Measurements from ENCODE around the gene FCF1.
A peak's percentile ranks its signal among the peaks of the same experiment; 100 is the strongest.

FCF1 gene

DNA sequence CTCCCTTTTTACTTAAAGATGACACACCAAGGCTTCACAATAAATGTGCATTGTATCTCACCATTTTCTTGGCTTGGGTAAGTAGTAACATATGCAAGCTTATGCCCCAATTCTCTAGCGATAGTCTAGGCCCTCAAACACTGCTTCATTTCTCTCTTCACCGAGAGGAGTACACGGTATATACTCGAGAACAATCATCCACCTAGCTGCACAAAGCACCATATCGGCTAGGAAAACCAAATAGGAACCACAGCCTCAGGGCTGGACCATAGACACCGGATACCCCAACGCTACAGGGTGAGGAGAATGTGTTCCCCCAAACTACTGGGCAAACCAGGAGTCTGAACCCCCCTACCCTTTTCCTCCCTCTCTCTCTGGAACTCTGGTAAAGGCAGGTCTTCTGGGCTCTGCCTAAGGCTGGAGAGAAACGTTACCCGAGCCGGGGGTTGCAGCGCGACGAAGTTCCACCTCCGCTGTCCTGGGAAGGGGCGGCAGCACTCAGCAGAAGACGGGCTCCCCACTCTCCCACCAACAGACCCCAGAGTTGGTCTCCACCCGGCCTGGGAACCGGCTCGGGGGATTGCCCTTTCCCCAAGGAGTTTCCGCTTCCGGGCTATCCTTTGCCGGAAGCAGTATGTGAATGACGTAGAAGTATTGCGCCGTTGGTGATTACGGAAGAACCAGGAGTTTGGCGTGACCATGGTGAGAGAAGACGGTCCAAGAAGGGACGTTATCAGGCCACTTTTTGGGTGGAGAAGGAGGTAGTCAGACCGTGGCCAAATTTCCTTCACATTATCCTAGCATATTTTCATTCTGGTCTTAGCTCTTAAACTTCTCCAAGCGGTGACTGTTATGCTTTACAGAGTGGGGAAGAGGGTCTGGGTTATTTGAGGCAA lies at the start of gene FCF1, which contains the start of gene AREL1:
FCF1 (plus strand) TSS at position 646 of the 896 bp plus-strand sequence; CDS start at position 700, 54 bp downstream.
AREL1 (minus strand) TSS at position 582 of the 896 bp plus-strand sequence. CDS start 27,465 bp downstream, outside the sequence.
- DNase-seq = peak; percentile 91 to 97

GRCh38 chr14:74663884-74664283 lies 49.1 kb upstream of the FCF1 start:
- DNase-seq = no peak

GRCh38 chr14:74664717-74665116 lies 48.2 kb upstream of the FCF1 start:
- no peak for DNase-seq

GRCh38 chr14:74667758-74668157 lies 45.2 kb upstream of the FCF1 start:
- DNase-seq = no peak

DNA sequence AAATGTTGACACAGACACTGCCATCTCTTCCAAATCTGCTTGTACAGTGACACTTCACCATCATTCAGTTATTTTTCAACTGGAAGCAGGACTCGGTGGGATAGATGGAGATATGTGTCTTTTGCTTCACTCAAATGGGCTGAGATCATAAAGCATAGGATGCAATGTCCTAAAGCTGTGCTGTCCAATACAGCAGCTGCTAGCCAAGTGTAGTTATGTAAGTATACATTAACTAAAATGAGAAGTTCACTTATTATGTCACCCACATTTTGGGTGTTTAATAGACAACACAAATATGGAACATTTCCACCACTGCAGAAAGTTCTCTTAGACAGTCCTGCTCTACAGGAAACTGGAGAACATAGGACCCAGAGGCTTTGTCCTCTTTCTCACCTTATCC lies 43.7 kb upstream of the FCF1 start:
- peak; percentile 28 to 61 for DNase-seq

- no peak for DNase-seq
Observed at GRCh38 chr14:74669846-74670245, 43.1 kb upstream of the FCF1 start.

- peak in 1 of 2 donors; percentile 56 for DNase-seq
Observed at GRCh38 chr14:74670726-74671411, 42.1 kb upstream of the FCF1 start.

DNA sequence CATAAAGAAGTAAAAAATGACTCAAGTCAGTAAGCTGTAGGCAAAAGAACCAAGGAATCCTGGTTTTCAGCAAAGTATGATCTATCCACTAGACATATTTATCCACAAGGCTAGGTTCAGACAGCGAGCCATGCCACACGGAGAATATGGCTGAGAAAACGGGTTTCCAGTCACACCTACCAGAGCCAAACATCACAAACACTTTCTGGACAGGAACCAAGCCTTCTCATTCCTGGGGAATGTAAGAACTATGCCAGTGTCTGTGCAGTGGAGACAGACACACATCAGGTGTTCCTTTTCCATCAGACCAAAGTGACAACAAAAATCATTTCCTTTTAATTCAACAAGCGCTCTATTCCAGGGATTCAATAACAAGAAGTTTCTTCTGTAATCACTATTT lies 41.2 kb upstream of the FCF1 start:
- no peak for DNase-seq

DNA sequence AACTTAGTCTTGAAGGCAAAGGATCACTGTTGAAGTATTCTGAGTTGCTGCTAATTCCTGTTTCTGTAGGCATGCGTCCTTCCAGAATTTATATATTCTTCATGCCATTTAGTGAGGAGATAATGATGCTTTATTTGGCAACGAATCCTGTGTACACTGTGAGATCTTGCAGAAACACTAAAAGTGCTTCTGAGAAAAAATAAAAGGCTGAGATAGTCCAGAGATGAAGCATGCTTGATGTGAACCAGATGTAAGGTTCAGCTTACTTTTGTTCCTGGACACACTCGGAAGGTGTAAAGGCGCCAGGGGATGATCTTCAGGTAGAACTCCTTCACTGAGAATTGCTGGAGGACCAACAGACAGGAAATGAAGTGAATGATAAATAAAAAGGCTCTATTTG lies 39.2 kb upstream of the FCF1 start:
- no peak for DNase-seq

DNA sequence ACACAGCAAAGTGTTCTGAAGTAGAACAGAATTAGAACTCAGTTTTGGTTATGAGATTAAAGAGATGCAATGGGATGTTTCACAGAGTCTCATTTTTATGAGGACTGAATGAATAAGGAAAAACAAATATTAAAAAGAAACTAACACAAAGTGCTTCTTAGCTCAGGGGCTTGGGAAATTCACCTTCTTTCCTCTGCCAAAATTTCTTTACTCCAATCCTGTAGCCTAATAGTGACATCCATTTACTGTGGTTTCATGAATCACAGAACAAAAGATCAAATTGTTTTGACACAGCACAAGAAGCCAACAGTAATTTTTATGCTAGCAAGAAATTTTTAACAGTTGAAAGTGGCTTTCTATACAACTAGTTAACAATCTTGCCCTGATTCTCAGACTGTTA lies 37.7 kb upstream of the FCF1 start:
- DNase-seq = no peak

GRCh38 chr14:74682169-74682952 lies 30.6 kb upstream of the FCF1 start:
- DNase-seq = no peak

DNA sequence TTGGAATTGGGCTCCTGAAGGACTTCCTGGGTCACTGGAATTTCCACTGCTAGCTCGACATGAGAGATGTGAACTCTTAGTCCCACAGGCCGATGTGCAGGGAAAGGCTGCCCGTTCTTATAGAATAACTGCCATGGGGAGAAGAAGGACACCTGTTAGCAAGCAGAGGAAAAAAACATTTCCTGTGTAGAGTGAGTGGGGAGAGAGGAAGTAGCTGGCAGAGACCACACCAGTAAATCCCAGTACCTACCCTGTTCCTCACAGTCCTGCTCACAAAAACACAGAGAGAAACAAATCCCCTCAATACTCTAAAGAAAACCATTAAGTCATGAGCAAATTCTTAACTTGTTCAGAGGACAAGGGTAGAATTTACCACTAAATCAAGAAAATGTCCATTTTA lies 29.5 kb upstream of the FCF1 start:
- DNase-seq = no peak

GRCh38 chr14:74684434-74684833 lies 28.5 kb upstream of the FCF1 start:
- DNase-seq = peak; percentile 51 to 73

DNA sequence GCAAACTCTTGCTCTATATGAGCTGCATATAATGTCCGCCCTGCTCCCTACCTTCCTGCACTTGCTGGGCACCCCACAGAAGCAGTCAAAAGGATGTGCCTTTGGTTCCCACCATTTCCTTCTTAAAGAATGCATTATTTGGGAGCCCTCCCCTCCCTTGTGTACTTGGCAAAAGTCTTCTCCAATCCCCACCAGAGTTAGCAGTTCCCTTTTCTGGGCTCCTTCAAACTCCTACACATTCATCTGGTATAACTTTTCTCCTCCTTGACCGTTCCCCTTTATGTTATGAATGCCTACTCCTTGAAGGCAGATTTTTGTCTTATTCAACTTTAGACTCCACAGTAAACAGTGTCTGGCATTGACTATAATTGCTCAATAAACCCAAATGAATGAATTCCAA lies 27.9 kb upstream of the FCF1 start:
- DNase-seq = peak; percentile 54 to 55

GRCh38 chr14:74685921-74686678 lies 26.8 kb upstream of the FCF1 start:
- no peak for DNase-seq

DNA sequence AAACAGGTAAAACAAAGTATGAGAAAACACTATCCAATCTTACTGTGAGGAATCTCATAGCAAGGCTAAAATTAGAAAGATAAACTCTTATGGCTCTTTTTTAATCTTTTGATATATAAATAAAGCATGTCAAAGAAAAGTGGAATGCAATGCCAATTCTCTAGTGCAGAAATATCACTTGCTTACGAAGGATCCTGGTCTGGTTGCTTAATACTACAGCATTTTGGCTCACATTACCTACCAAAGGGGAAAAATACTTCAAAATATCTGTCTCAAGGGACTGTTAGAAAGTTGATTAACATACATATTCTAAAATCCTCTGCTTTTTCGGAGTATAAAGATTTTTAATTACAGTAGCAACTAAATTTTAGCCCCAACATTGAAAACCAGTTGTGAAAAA lies 21.5 kb upstream of the FCF1 start:
- DNase-seq = no peak

GRCh38 chr14:74693191-74693590 lies 19.8 kb upstream of the FCF1 start:
- no peak for DNase-seq

- DNase-seq = no peak
Observed at GRCh38 chr14:74695406-74695805, 17.5 kb upstream of the FCF1 start.

DNA sequence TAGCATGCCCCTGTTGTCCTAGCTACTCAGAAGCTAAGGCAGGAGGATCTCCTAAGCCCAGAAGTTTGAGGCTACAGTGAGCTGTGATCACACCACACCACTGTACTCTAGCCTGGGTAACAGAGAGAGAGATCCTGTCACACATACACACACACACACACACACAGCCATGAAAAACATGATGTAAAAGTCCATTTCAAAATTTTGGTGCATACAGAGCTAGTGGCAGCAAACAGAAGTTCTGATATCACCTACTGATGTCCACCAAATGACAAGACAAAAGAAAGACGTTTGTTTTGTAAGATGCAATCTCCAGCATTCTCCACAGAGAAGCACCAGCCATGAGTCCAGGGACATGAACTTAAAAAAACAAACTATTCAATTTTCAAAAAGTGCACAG lies 15.9 kb upstream of the FCF1 start:
- DNase-seq = no peak

DNA sequence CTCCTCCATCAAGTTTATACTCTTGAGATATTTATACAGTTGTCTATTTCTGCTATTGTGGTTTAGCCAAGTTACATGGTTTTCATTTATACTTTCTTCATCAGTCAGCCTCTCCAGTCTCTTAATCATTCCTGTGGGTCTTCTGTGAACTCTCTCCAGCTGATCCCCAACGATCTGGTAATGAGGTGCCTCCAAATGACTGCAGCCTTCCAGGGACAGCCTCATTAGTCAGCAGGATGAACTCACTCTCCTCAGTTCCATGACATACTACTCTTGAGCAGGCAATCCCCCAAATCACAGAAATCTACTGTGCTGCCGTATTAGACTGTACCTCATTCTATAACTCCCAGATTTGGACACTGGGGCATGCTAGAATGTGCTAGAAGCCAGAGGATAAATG lies 15.4 kb upstream of the FCF1 start:
- peak; percentile 2 to 37 for DNase-seq

DNA sequence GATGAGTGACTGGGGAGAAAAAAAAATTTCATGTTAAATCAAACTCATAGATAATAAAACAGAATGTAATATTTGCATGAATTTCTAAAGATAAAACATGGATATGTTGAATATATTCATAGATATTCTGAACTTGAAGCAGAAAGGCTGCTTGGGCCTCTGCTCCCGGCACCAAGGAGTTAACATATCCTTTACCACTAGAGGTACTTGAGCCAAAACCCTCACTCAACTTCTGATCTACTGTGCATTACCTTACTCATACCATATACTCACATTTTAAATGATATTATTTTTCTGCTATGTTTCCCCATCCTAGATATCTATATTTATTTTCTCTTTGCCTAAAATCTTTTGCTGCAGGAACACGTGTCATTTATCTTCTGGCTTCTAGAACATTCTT lies 15.0 kb upstream of the FCF1 start:
- no peak for DNase-seq

- DNase-seq = peak; percentile 70 to 83
Observed at GRCh38 chr14:74698465-74698864, 14.5 kb upstream of the FCF1 start.

Measured in inflammatory macrophage treated with lipopolysaccharide for 1 hour (primary cell).